H9 (cell line): Measurements from ENCODE around the gene NFKB1. TPM values are rescaled to one million over a fixed set of nuclear protein-coding genes. Genes with fewer than 3 reads are reported as not detected.

ENCODE experiments used
- DNase-seq: peaks from one replicate; pipeline ENCODE4 v3.0.0-alpha.2; 2017
- H2AFZ ChIP-seq: one replicate; pipeline ENCODE4 v1.6.1; 2013; ENCODE audit warnings: mild to moderate bottlenecking, low read length, control low read depth, moderate library complexity
- H2AK5ac ChIP-seq: 2 replicates; pipeline ENCODE4 v1.6.1; 2013; ENCODE audit warnings: low read length, control low read depth, mixed read lengths; ENCODE audit not compliant: insufficient read length
- H2BK120ac ChIP-seq: one replicate; pipeline ENCODE4 v1.6.1; 2013; ENCODE audit warnings: low read depth, mild to moderate bottlenecking, low read length, control low read depth, inconsistent platforms; ENCODE audit not compliant: poor library complexity, severe bottlenecking
- H2BK12ac ChIP-seq: 2 replicates; pipeline ENCODE4 v1.6.1; 2013; ENCODE audit warnings: low read length, control low read depth, mixed read lengths, low read depth; ENCODE audit not compliant: insufficient read length
- H2BK15ac ChIP-seq: 2 replicates; pipeline ENCODE4 v1.6.1; 2013; ENCODE audit warnings: low read depth, low read length, control low read depth
- H2BK20ac ChIP-seq: one replicate; pipeline ENCODE4 v1.6.1; 2013; ENCODE audit warnings: low read depth, mild to moderate bottlenecking, low read length, control low read depth, inconsistent platforms; ENCODE audit not compliant: poor library complexity, severe bottlenecking
- H2BK5ac ChIP-seq: 2 replicates; pipeline ENCODE4 v1.6.1; 2013; ENCODE audit warnings: low read length, control low read depth, mixed read lengths; ENCODE audit not compliant: insufficient read length
- H3K14ac ChIP-seq: 2 replicates; pipeline ENCODE4 v1.6.1; 2013; ENCODE audit warnings: low read length, control low read depth; ENCODE audit not compliant: insufficient read depth
- H3K18ac ChIP-seq: 2 replicates; pipeline ENCODE4 v1.6.1; 2013; ENCODE audit warnings: low read depth, mild to moderate bottlenecking, mixed read lengths, low read length, control low read depth; ENCODE audit not compliant: insufficient read length
- H3K23ac ChIP-seq: 2 replicates; pipeline ENCODE4 v1.6.1; 2013; ENCODE audit warnings: low read length, control low read depth, mixed read lengths, low read depth; ENCODE audit not compliant: insufficient read length
- H3K23me2 ChIP-seq: 2 replicates; pipeline ENCODE4 v1.6.1; 2013; ENCODE audit warnings: low read depth, mild to moderate bottlenecking, mixed read lengths, low read length, control low read depth; ENCODE audit not compliant: insufficient read length, poor library complexity, severe bottlenecking
- H3K27ac ChIP-seq: 2 replicates; pipeline ENCODE4 v1.5.1; 2013; ENCODE audit warnings: low read length, control low read depth, mixed read lengths, low read depth; ENCODE audit not compliant: insufficient read length
- H3K27me3 ChIP-seq: 2 replicates; pipeline ENCODE4 v1.6.1; 2013; ENCODE audit warnings: low read length, control low read depth, inconsistent platforms; ENCODE audit not compliant: insufficient read depth
- H3K4ac ChIP-seq: 2 replicates; pipeline ENCODE4 v1.6.1; 2013; ENCODE audit warnings: low read depth, mild to moderate bottlenecking, control low read depth, inconsistent platforms, low read length, moderate library complexity
- H3K4me1 ChIP-seq: 2 replicates; pipeline ENCODE4 v1.6.1; 2013; ENCODE audit warnings: low read length, control low read depth, inconsistent platforms; ENCODE audit not compliant: insufficient read depth
- H3K4me2 ChIP-seq: 2 replicates; pipeline ENCODE4 v1.6.1; 2013; ENCODE audit warnings: low read length, control low read depth, mixed read lengths; ENCODE audit not compliant: insufficient read length, insufficient read depth
- H3K56ac ChIP-seq: 2 replicates; pipeline ENCODE4 v1.6.1; 2013; ENCODE audit warnings: low read depth, mild to moderate bottlenecking, mixed read lengths, low read length, control low read depth; ENCODE audit not compliant: insufficient read length
- H3K79me1 ChIP-seq: 2 replicates; pipeline ENCODE4 v1.6.1; 2013; ENCODE audit warnings: low read depth, mild to moderate bottlenecking, moderate library complexity, low read length, control low read depth, inconsistent platforms; ENCODE audit not compliant: insufficient read depth, poor library complexity, severe bottlenecking
- H3K79me2 ChIP-seq: 2 replicates; pipeline ENCODE4 v1.6.1; 2013; ENCODE audit warnings: low read length, control low read depth, inconsistent platforms; ENCODE audit not compliant: insufficient read depth
- H3K9ac ChIP-seq: 2 replicates; pipeline ENCODE4 v1.6.1; 2013; ENCODE audit warnings: low read length, control low read depth, mixed read lengths; ENCODE audit not compliant: insufficient read length; ENCODE audit errors: extremely low read depth
- H3K9me3 ChIP-seq: one replicate; pipeline ENCODE4 v1.6.1; 2013; ENCODE audit warnings: low read depth, low read length, inconsistent platforms; ENCODE audit not compliant: control insufficient read depth
- H3T11ph ChIP-seq: one replicate; pipeline ENCODE4 v1.6.1; 2013; ENCODE audit warnings: mild to moderate bottlenecking, low read length, control low read depth, inconsistent platforms
- H4K20me1 ChIP-seq: one replicate; pipeline ENCODE4 v1.6.1; 2013; ENCODE audit not compliant: control insufficient read depth, insufficient read length, insufficient read depth
- H4K5ac ChIP-seq: 2 replicates; pipeline ENCODE4 v1.6.1; 2013; ENCODE audit warnings: low read depth, mild to moderate bottlenecking, mixed read lengths, low read length, control low read depth; ENCODE audit not compliant: insufficient read length
- H4K8ac ChIP-seq: replicated peaks from 2 replicates; pipeline ENCODE4 v1.6.1; 2013; ENCODE audit warnings: low read length, control low read depth, mixed read lengths, low read depth; ENCODE audit not compliant: insufficient read length
- H4K91ac ChIP-seq: 2 replicates; pipeline ENCODE4 v1.6.1; 2013; ENCODE audit warnings: low read depth, mild to moderate bottlenecking, moderate library complexity, mixed read lengths, low read length, control low read depth; ENCODE audit not compliant: insufficient read length
- H3K27ac Mint-ChIP-seq, 3 experiments: 2 replicates in 2 of 3; 3 replicates in 1 of 3; pipeline ENCODE4 v1.8.0; 2020 to 2021; ENCODE audit warnings: mixed read lengths in 3 of 3, mild to moderate bottlenecking in 1 of 3, moderate library complexity in 1 of 3
- H3K27me3 Mint-ChIP-seq: 2 replicates; pipeline ENCODE4 v1.8.0; 2021; ENCODE audit warnings: low read depth, mild to moderate bottlenecking, moderate library complexity, mixed read lengths
- H3K36me3 Mint-ChIP-seq, 3 experiments: 2 replicates in 2 of 3; 3 replicates in 1 of 3; pipeline ENCODE4 v1.8.0; 2020 to 2021; ENCODE audit warnings: low read depth in 3 of 3, mixed read lengths in 3 of 3; ENCODE audit not compliant: insufficient read depth in 1 of 3
- H3K4me1 Mint-ChIP-seq, 2 experiments: 2 replicates each; pipeline ENCODE4 v1.8.0; 2020; ENCODE audit warnings: mixed read lengths in 2 of 2
- H3K4me3 Mint-ChIP-seq, 2 experiments: 2 replicates in 1 of 2; 3 replicates in 1 of 2; pipeline ENCODE4 v1.8.0; 2020 to 2021; ENCODE audit warnings: mild to moderate bottlenecking in 2 of 2, mixed read lengths in 2 of 2, moderate library complexity in 1 of 2
- H3K9me3 Mint-ChIP-seq, 2 experiments: 2 replicates in 1 of 2; 3 replicates in 1 of 2; pipeline ENCODE4 v1.8.0; 2020; ENCODE audit warnings: mild to moderate bottlenecking in 2 of 2, mixed read lengths in 2 of 2, moderate library complexity in 1 of 2
- WGBS: extraction: QIAGEN DNeasy Blood & Tissue Kit; methylation state at CpG from one replicate; pipeline ENCODE4 v1.1.7; 2013; ENCODE audit warnings: missing lambda C conversion rate, low lambda C conversion rate, mixed read lengths; ENCODE audit not compliant: insufficient read length; ENCODE audit errors: extremely low coverage; 5-methylcytosine and 5-hydroxymethylcytosine counted together
- total RNA-seq: library from RNA; stranded (reverse); gene quantifications from 2 replicates; pipeline ENCODE4 v1.2.1, GENCODE V29; 2021
- TF ChIP-seq, protein P1 (sequence below): fragments of 200-600 bp; sonication (generic); conservative IDR thresholded peaks from 3 replicates; pipeline ENCODE4 v1.8.0; 2021; ENCODE audit warnings: antibody characterized with exemption, mild to moderate bottlenecking

The NFKB1 gene
- total RNA-seq, 1 experiment from 2014 or later = 5.7 TPM

- Histone ChIP-seq H2BK20ac (no peak overlapping the region), H3K79me2 (no peaks in the 10 kb centered on the region), H3K27me3 (no peaks in the 10 kb centered on the region), H3K18ac (no peak overlapping the region), H3K14ac (no peak overlapping the region), H3K56ac (no peak overlapping the region), H4K8ac (no peak overlapping the region), H3K27ac (no peak overlapping the region), H4K5ac (no peak overlapping the region), H3K9ac (no peak overlapping the region), H2BK15ac (no peak overlapping the region), H3K9me3 (no peaks in the 10 kb centered on the region), H4K20me1 (no peaks in the 10 kb centered on the region), H4K91ac (no peak overlapping the region), H3T11ph (no peak overlapping the region), H3K23me2 (no peaks in the 10 kb centered on the region), H2AK5ac (no peak overlapping the region), H3K4me1 (no peaks in the 10 kb centered on the region; the same call in 1 of the 2 replicates), H2BK12ac (no peak overlapping the region), H2AFZ (no peak overlapping the region), H3K4ac (no peak overlapping the region), H2BK5ac (no peak overlapping the region), H3K23ac (no peak overlapping the region), H3K4me2 (no peak overlapping the region), H2BK120ac (no peak overlapping the region), H3K79me1 (no peaks in the 10 kb centered on the region)
- H3K27ac Mint-ChIP-seq = no peak overlapping the region
- no peaks in the 10 kb centered on the region for H3K9me3 Mint-ChIP-seq
- no CpG with 5 or more reads among the region's 2 CpGs for WGBS
- H3K27me3 Mint-ChIP-seq = no peaks in the 10 kb centered on the region
- TF ChIP-seq, protein P1, sequence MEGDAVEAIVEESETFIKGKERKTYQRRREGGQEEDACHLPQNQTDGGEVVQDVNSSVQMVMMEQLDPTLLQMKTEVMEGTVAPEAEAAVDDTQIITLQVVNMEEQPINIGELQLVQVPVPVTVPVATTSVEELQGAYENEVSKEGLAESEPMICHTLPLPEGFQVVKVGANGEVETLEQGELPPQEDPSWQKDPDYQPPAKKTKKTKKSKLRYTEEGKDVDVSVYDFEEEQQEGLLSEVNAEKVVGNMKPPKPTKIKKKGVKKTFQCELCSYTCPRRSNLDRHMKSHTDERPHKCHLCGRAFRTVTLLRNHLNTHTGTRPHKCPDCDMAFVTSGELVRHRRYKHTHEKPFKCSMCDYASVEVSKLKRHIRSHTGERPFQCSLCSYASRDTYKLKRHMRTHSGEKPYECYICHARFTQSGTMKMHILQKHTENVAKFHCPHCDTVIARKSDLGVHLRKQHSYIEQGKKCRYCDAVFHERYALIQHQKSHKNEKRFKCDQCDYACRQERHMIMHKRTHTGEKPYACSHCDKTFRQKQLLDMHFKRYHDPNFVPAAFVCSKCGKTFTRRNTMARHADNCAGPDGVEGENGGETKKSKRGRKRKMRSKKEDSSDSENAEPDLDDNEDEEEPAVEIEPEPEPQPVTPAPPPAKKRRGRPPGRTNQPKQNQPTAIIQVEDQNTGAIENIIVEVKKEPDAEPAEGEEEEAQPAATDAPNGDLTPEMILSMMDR = no peak
- H3K4me3 Mint-ChIP-seq = no peak overlapping the region
- H3K36me3 Mint-ChIP-seq = no peaks in the 10 kb centered on the region
- H3K4me1 Mint-ChIP-seq = peaks cover under 1 to 1% of the 10 kb centered on the region in 2 experiments; a peak in 3 of 4 replicates
- DNase-seq = no peak
These were observed 32.7 kb downstream of the NFKB1 start for GRCh38 chr4:102533904-102534303.
